EH (cell line): ENCODE measurements around the gene ZMIZ1.

ENCODE experiments used
- DNase-seq: peaks from one replicate; pipeline ENCODE4 v3.0.0-alpha.2; 2015; ENCODE audit warnings: low read depth

Gene ZMIZ1

DNA sequence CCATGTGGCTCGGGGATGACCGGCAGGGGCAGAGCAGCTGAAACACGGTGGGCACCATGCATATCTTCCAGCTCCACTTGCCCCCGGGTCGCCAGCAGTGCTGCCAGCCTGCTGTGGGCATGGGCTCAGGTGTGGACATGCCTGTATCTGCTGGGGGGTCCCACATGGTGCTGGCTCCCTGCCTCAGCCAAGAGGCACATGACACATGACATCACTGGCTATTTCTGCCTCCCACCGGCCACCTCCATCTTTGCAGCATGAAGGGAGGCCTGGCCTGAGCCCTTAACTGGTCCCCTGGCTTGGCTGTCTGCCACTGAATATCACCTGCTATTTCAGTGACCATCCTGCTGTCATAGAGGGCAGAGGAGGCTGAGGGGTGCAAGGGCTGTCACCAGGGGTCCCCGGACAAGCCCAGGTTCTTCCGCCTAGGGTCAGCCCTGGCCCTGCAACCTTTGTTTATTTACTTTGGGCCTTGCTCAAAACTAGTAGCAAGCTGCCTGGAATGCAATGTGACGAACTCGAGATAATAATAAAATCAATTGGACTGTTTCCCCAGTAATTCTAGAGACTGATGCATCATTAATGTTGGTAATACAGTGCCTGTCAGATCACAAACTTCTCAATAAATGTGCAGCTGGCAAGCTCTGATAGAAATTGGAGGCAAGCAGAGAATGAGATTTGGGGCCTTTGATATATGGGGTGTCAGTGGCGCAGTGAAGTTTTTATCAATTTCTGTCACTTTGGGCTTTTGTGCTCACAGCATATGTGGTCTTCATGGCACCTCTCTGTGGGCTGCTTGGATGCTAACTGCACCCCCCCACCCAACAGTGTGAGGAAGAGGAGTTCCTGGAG is 28.5 kb downstream of the ZMIZ1 start:
- DNase-seq = peak; percentile 70

DNA sequence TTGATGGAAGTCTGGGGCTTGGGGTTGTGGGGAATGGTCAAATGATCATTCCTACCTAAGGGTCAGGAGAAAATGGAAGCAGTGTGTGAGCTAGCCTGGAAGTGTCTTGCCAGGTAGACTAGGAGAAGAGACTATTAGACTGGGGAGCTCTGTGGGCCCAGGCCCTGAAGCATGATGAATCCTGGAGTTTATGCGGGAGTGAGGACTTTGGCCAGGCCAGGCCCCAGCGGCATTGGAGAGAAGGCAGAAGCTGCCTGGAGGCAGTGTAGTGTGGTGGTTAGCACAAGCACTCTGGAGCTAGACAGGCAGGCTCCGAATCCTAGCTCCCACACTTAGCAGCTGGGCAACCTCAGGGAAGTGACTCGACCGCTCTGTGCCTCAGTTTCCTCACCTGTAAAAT is 29.3 kb downstream of the ZMIZ1 start:
- no peak for DNase-seq

DNA sequence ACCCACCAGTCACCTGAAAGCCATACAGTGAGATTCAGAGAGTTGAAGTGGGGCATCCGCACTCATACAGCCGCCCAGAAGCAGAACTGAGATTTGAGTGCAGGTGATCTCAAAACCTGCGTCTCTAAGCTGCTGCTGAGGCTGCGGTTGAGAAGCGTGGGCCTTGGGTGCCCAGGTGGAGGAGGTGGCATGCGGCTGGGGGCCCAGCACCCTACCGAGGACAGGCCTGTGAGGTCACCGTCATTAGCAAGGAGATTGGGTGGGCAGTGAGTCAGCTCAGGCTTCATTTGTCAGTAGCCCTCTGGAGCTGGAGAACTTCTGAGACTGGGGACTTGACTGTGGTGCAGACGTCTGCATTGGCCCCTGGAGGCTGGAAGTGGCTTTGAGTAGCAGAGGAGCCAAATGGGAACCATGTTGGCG is 29.8 kb downstream of the ZMIZ1 start:
- peak; percentile 74 for DNase-seq

DNA sequence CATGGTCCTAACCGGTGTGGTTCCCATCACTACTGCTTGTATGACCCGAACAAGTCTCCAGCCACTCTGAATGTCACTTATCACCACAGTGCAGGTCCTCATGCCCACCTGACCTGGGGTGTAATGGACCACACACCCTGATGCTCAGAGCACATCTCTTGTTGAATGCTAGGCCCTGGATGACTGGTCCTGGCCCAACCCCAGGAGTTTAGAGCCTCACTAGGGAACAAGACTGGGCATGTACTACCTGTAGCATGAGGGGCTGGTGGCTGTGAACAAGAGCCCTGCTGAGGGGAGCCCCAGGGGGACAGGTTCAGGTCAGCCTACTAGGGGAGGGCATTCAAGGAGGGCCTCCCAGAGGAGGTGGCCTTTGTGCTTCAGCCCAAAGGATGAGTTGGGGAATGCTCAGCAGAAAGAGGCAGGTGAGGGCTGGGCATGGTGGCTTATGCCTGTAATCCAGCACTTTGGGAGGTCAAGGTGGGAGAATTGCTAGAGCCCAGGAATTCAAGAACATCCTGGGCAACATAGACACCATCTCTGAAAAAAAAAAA is 31.2 kb downstream of the ZMIZ1 start:
- no peak for DNase-seq

DNA sequence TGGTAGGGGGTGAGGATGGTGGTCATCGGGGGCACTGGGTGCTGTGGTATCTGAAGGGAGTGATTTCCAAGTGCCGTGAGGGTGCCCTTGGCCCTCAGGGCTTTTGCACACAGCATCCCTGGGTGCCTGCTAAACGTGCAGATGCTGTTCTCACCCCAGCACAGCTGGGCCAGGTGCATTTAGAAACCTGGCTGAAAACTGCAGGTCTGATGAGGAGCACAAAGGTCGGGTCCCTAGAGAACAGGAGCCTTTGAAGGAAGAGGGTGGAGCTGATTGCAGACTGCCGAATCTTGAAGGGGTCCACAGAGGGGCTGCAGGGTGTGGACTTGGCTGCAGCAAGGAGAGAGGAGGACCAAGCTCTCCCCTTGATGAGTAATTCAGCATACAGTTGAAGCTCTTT is 32.0 kb downstream of the ZMIZ1 start:
- DNase-seq = no peak

DNA sequence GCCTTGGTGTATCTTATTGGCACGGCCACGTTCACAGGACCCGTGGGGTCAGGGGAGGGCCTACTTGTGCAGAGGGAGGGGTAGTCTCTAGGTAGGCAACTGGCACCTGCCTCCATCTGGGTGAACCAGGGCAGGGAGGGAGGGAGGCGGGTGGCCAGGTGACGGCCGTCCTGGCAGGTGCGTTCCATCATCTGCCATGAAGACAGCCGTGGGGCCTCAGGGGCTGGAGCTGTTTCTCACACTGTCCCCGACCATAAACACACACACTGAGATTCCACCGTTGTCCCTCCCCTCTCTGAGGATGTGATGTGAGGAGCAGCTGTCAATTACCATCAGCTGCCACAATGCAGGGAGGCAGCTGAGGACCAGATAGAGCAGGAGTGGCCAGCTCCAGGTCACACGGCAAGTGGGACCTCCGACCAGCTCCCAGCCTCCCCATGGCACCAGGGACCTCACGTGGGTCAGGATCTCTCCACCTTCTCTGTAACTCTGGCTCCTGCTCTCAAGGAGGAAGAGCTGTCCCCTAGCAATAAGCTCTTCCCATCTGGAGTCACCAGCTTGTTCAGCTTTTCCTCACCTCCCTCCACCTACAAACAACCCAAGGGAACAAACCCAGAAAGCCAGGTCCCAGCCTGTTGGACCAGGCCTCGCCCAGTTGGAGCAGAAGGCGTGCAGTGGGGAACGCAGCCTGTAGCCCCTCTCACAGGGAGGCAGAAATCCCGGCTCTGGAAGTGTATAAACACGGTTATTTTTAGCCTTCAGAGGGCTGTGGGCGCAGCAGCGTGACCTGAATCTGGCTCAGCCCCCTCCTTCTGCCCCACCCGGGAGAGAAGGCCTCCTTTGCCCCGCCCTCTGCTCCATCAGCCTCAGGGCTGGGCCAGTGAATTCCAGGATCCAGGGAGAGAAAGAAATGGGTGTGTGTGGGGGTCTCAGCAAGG is 33.1 kb downstream of the ZMIZ1 start:
- peak; percentile 83 for DNase-seq

DNA sequence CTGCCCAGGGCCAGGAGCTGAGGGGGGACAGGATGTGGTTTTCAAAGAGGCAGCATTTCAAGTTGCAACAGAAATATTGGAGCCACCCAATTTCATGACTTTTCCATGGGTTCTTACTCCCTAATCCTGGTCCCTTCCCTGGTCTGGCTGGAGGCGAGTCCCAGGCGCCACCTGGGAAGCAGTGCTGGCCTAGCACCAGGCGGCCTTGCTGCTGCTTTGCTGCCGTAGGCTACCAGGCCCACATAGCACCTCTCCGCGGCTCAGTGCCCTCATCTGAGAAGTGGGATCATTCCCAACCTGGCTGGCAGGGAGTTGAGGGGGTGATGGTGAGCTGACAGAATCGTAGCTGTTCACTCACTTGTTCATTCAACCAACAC is 33.7 kb downstream of the ZMIZ1 start:
- no peak for DNase-seq

DNA sequence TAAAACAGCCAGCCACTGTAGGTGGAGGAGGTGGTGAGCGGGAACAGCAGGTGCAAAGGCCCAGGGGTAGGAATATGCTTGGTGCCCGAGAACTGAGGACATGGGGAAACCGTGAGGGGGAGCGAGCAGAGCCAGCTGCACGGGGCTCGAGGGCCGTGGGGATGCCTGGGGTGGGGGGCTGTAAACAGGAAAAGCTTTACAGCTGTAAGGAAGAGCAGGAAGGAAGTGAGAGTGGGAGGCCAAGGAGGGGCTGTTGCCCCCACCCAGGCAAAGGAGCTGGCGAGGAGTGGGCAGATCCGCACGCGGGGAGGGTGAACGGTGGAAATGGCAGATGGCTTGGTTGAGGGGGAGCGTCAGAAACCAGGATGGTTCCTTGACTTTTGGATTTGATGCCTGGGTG is 34.4 kb downstream of the ZMIZ1 start:
- DNase-seq = no peak

DNA sequence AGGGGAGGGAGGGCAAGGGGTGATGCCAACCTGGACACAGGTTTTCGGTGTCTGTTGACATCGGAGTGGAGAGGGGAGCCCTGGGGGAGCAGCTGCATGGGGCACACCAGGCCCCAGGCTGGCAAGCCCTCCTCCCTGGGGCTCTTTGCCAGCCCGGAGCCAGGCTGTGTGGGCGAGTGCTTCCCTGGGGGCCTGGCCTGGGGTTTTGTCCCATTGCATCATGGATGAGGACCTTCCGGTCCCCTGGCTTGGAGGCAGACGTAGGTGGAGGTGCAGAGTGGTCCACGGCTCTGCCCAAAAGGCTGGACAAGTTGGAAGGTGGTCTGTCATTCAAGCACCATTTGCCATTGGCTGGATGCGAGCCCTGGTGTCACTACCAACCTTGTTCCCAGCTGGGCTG is 34.8 kb downstream of the ZMIZ1 start:
- no peak for DNase-seq

DNA sequence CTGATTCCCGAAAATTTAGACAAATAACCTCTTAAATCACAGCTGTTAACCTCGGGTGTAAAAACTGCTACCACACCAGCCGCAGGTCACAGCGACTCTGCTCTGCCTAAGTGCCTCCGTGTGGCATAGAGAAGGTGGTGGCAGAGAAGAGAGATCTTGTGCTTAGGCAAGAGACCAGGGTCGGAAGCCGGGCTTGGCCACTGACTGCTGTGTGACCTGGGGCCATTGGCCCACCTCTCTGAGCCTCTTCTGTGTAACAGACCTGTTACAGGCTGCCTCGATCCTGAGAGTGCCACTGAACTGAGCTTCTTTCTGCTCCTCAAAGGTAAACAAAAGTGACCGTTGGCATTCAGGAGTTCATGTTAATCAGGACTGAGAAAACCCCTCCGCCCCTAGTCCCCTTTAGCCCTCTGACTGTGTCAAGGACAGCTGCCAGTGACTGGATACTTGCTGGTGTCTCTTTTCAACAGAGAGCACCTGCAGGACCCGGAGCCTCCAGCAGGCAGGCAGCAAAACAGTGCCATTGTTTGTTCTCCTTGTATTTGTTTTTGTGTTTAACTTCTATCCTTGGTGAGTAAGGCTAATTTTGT is 36.5 kb downstream of the ZMIZ1 start:
- no peak for DNase-seq

DNA sequence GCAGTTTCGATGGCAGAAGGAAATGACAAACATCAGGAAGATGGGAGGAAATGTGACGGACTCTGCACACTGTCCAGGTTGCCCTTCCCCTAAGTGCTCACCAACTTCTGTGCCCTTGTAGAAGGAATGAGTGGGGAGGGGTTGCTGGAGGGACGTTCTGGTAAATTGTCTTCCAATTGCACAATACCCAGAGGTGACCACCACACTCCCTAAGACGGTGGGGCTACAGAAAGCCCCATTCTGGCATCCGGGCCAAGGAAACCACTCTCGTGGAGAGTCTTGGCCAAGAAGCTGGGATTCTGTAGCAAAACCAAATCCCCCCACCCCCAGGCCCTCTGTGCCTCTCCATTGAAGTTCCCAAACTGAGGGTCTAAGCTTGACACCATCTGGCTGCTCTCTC is 37.1 kb downstream of the ZMIZ1 start:
- no peak for DNase-seq

DNA sequence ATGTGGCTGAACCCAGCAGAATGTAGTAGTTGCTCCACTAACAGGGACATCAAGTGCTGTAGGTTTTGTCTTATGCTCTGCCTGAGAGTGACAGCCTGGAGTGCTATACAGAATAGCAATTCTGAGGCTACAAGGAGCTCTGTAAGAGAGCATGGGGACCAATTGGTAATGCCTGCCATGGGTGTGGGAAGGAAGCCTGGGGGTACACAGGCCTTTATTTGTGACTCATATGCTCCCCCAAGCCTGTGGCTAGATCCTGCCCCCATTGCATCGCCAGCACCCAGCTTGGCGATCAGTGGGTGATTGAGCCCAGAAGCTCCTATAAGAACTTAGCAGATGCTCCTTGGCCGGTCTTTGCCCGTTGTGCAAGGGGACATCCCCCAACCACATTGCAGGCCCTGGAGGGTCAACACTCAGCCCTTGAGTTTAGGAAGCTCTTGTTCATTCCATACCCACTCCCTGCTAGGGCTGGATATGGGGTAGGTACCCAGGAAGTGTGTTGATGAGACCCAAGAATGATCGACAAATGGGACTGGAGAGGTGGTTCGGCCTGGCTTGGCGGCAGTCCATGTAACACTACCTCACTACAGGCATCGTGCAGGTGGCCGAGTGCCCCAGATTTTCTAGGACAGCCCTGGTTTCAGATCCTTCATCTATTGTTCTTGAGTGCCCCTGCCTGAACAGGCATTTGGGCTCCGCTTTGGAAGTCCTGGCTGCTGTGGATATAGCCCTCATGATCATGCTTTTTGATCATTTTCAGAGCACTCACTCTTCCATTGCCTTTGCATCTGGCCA is 37.7 kb downstream of the ZMIZ1 start:
- DNase-seq = peak; percentile 31

DNA sequence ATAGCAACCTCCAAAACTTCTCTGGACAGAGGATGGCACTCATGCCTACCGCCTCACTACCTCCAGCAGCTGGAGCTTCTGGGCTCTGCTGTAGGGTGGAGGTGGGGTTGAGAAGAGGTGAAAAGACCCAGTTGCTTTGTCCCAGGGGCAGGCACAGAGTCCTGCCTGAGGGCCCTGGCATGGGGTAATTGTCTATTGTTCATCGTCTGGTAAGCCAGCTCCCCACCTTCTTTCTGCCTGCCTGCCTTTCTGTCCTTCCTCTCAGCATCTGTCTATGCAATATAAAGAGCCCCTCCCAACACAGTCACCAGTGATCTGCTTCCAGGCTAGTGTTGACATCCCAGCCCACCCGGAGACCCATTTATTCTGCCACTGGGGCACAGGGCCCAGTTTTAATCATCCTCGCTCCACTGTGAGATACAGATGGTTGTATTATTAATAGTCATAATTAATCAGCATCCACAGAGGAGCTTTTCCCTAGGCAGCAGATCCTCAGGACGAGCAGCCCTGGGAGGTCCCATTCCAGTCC is 39.0 kb downstream of the ZMIZ1 start:
- DNase-seq = no peak

DNA sequence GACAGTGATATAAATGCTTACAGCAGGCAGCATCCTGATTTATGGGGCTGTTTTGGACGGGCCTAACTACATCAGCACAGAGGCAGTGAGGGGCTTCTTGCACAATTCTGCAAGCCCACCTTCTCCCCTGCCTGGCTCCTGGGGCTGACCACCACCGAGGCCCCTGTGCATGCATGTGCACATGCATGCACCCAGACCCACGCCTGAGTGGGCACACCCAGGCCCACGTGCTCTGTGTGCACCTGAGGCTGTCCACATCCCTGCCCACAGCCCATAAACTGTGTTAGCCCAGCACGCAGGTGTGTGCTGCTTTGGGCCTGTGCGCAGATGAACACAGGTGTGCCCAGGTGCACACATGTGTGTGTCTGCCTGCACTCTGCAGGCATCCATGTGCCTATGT is 40.0 kb downstream of the ZMIZ1 start:
- DNase-seq = no peak

DNA sequence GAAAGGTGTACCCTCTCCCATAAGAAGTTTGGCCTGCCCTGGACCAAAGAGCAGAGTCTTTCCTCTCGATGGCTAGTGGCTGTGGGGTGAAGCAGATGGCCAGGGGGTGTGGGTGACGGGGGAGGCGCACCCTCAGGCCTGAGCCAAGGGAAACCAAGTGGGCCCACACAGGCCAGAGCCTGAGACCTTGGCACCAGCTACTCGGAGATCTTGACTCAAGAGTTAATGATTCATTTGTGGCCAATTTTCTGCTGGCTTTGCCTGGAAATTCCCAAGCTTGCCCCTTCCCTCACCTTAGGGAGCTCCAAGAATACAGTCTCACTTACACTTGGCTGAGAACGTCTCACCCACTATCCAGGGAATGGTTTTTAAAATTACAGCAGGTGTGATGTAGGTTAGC is 42.7 kb downstream of the ZMIZ1 start:
- DNase-seq = peak; percentile 76

DNA sequence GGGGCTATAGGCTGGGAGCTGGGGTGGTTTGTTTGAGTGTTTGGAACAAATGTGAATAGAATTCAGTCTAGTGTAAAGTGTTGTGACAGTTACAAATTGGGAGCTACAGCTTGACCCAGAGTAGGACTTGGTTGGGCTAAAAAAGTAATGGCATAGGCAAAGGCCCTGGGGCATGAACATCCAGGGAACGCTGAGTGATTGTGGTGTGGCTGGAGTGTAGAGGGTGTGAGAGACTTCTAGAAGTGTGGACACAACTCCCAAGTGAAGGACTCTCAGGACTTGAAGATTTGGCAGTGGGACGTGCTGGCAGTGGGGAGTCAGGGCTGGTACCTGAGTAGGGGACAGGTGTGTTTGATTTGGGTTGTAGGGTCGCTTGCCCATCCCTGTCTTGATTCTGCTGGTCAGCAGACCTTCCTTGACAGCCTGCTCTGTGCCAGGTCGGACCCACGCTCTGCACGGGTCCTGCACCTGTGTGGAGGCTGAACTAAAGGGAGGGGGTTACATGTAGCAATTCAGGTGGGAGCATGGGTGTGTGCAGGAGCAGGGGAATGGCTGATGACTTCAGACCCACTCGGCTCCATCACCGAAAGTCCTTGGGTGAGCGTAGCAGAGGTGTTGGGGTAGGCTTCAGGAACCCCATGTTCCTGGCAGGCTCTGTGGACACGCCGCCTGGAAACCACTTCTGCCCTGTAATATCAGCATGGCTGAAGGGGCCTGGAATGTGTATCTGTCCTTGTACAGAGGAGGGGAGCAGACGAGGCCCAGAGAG is 43.3 kb downstream of the ZMIZ1 start:
- no peak for DNase-seq

DNA sequence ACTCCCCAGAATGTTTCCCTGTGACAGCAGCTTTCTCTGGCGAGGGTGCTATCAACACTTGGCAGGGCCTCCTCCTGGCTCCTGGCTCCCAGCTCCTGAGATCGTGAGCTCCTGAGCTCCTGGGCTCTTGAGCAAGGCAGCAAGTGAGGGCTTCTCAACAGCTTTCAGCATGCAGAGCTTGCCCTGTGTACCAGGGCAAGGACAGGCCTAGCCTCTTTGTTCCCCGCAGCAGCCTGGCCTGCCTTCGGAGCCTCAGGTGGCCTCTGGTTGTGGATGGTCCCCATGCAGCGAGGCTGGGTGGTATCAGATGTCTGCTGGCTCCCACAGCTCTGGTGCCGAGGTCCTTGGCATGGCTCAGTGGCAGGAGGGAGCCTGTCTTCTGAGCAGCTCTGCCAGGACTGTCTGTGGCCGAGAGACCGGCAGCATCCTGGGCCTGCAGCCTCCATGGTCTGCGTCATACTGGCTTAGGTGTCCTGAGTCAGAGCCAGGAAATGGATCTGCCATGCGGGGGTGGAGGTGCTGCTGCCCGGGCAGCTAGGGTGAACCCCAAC is 44.2 kb downstream of the ZMIZ1 start:
- DNase-seq = peak; percentile 88

DNA sequence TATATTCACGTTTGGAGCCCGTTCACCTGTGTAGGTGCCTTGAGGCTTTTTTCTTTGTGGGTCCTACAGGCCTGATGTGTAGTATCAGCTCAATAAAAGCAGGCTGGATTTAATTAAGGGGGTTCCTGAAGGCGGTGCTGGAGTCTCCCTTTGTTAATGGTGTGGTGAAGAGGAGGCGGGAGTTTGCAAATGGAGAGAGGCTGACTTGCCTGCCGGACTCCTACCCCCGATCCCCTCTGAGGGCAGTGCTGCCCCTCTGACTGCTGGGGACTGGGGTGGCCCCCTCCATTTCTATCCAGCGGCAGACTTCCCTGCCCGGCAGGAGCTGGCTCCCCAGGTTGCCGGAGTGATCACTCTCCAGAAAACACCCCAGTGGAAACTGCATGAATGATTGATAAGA is 45.1 kb downstream of the ZMIZ1 start:
- DNase-seq = peak; percentile 33

DNA sequence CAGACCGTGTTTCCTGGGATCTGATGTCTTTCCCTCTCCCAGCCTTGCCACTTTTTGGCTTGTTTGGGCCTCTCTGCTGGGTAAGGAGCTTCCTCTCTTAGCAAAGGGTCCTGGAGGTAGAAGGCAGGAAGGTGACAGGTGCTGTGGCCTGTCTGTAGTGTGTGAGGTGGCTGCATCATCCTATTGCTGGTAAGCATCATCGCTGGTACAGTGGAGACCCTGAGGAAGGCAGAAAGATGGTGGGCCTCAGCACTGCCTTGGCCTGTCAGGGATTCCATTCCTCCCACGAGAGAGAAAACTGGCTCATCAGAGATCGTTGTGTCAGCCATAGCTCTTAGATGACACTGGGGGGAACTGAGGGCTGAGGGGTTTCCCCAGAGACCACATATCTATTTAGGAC is 46.5 kb downstream of the ZMIZ1 start:
- DNase-seq = no peak

DNA sequence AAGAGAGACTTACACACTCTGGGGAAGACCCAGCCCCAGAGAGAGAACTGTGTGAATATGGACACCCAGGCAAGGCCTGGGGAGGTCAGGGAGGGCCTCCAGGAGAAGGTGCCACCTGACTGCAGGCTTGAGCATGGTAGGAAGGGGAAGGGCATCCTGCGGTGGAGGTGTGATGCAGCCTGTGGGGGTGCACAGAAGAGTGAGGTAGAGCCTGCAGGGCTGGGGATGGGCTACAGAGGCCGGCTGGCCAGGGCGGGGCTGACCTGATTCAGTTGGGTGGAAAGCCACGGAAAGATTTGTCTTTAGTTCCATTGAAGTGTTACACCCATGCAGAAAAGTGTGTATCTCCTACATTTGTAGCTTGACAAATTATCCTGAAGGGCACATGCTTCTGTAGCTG is 47.6 kb downstream of the ZMIZ1 start:
- DNase-seq = no peak
